Tibial artery (tissue), 4 donors: ENCODE results near the gene THSD4.

Experiments
- DNase-seq, 2 donors: peaks; one replicate each; pipeline ENCODE4 v3.0.0-alpha.2; 2019
- H3K27ac ChIP-seq, 2 donors: fragments of 200-600 bp; sonication (generic) in 1 of 2; 1 replicate in 1 of 2; 2 replicates in 1 of 2; pipeline ENCODE4 v1.5.1; 2018 to 2019; ENCODE audit warnings: mild to moderate bottlenecking in 1 of 2
- H3K27me3 ChIP-seq, 2 donors: fragments of 200-600 bp; sonication (generic) in 1 of 2; one replicate each; pipeline versions ENCODE4 v1.5.1 to v1.6.0; 2016 to 2019
- H3K36me3 ChIP-seq, 3 donors: fragments of 200-600 bp; sonication (generic) in 2 of 3; one replicate each; pipeline ENCODE4 v1.5.1; 2016 to 2019; ENCODE audit warnings: mild to moderate bottlenecking in 2 of 3
- H3K4me1 ChIP-seq, 4 donors: fragments of 200-600 bp; sonication (generic) in 2 of 4; 1 replicate in 3 of 4; 2 replicates in 1 of 4; pipeline ENCODE4 v1.5.1; 2016 to 2019
- H3K4me3 ChIP-seq, 2 donors: fragments of 200-600 bp; sonication (generic) in 1 of 2; 1 replicate in 1 of 2; 2 replicates in 1 of 2; pipeline ENCODE4 v1.5.1; 2018 to 2019; ENCODE audit warnings: mild to moderate bottlenecking in 2 of 2
- H3K9me3 ChIP-seq, 3 donors: fragments of 200-600 bp; sonication (generic) in 1 of 3; one replicate each; pipeline ENCODE4 v1.5.1; 2016 to 2019
- intact Hi-C: fragments of 100-400 bp; cut with DNase I; formaldehyde crosslinking; loops from one replicate; pipeline ENCODE4 v1.15.0; 2023; ENCODE audit warnings: low total_unique reads
- TF ChIP-seq, protein P1 (sequence below), 2 experiments: fragments of 200-600 bp in 1 of 2; fragments of 450-650 bp in 1 of 2; IDR thresholded peaks; one replicate each; pipeline ENCODE4 v1.5.1; 2017 to 2019; ENCODE audit warnings: antibody characterized with exemption in 2 of 2, mild to moderate bottlenecking in 1 of 2, moderate library complexity in 1 of 2

Gene THSD4

GRCh38 chr15:71413419-71413818, 298.1 kb downstream of the THSD4 start:
- TF ChIP-seq, protein P1, sequence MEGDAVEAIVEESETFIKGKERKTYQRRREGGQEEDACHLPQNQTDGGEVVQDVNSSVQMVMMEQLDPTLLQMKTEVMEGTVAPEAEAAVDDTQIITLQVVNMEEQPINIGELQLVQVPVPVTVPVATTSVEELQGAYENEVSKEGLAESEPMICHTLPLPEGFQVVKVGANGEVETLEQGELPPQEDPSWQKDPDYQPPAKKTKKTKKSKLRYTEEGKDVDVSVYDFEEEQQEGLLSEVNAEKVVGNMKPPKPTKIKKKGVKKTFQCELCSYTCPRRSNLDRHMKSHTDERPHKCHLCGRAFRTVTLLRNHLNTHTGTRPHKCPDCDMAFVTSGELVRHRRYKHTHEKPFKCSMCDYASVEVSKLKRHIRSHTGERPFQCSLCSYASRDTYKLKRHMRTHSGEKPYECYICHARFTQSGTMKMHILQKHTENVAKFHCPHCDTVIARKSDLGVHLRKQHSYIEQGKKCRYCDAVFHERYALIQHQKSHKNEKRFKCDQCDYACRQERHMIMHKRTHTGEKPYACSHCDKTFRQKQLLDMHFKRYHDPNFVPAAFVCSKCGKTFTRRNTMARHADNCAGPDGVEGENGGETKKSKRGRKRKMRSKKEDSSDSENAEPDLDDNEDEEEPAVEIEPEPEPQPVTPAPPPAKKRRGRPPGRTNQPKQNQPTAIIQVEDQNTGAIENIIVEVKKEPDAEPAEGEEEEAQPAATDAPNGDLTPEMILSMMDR (IDR thresholded peaks at IDR 0.05) = no peak
- intact Hi-C loops = no loop called here
- Histone ChIP-seq H3K4me1 (peaks cover 0 to 45% (median 16%) of the 10 kb centered on the region in 4 donors), H3K27ac (peak overlapping the region; percentile 71), H3K36me3 (no peaks in the 10 kb centered on the region), H3K9me3 (no peaks in the 10 kb centered on the region), H3K27me3 (no peaks in the 10 kb centered on the region), H3K4me3 (no peak overlapping the region)
- DNase-seq = no peak

- no peaks in the 10 kb centered on the region for H3K27me3 ChIP-seq
- H3K4me3 ChIP-seq = no peak overlapping the region
- H3K27ac ChIP-seq = peak overlapping the region; percentile 71
- H3K9me3 ChIP-seq = no peaks in the 10 kb centered on the region
- H3K36me3 ChIP-seq = no peaks in the 10 kb centered on the region
- intact Hi-C loops = no loop called here
- H3K4me1 ChIP-seq = peaks cover 0 to 44% (median 16%) of the 10 kb centered on the region in 4 donors
- DNase-seq = no peak
- TF ChIP-seq, protein P1 (IDR thresholded peaks at IDR 0.05) = no peak
Measured at GRCh38 chr15:71414853-71415252, 299.6 kb downstream of the THSD4 start.

DNA sequence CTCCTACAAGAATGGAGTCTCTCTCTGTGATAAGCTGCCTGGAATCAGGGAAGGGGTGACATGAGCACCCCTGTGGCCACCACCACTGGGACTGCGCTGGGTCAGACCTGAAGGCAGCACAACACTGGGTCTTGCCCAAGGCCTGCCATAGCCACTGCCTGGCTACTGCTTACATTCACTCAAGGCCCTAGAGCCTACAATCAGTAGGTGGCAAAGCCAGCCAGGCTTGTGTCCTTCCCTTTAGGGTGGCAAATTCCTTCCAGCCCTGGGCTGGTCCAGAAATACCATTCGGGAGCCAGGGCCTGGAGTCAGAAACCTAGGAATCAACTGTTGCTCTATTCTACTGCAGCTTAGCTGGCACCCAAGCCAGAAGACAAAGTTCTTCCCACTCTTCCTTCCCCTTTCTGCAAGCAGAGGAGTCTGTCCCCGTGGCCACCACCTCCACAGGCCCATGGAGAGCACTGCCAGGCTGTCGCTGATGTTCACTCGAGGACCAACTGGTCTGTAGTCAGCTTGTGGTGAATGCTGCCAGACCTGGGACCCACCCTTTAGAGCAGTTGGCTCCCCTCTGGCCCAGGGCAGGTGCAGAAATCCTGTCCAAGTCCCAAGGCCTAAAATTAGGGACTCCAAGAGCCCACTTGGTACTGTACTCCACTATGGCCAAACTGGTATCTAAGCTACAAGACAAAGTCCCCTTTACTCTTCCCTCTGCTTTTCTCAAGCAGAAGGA, 307.4 kb downstream of the THSD4 start:
- intact Hi-C loops = no loop called here
- Histone ChIP-seq H3K36me3 (no peaks in the 10 kb centered on the region), H3K4me1 (peaks cover 0 to 11% (median 3%) of the 10 kb centered on the region in 4 donors), H3K27me3 (no peaks in the 10 kb centered on the region), H3K27ac (no peak overlapping the region), H3K9me3 (no peaks in the 10 kb centered on the region), H3K4me3 (no peak overlapping the region)
- DNase-seq = no peak
- TF ChIP-seq, protein P1 (IDR thresholded peaks at IDR 0.05) = no peak

GRCh38 chr15:71424765-71425164, 309.5 kb downstream of the THSD4 start:
- Histone ChIP-seq H3K4me3 (no peak overlapping the region), H3K27me3 (no peaks in the 10 kb centered on the region), H3K27ac (no peak overlapping the region), H3K9me3 (no peaks in the 10 kb centered on the region), H3K36me3 (no peaks in the 10 kb centered on the region), H3K4me1 (peaks cover 0 to 11% (median 3%) of the 10 kb centered on the region in 4 donors)
- intact Hi-C loops = no loop called here
- TF ChIP-seq, protein P1 (IDR thresholded peaks at IDR 0.05) = no peak
- no peak for DNase-seq

- peaks cover 0 to 11% (median 3%) of the 10 kb centered on the region in 4 donors for H3K4me1 ChIP-seq
- no peak overlapping the region for H3K4me3 ChIP-seq
- TF ChIP-seq, protein P1 (IDR thresholded peaks at IDR 0.05) = no peak
- H3K36me3 ChIP-seq = no peaks in the 10 kb centered on the region
- no peaks in the 10 kb centered on the region for H3K27me3 ChIP-seq
- H3K27ac ChIP-seq = no peak overlapping the region
- no peaks in the 10 kb centered on the region for H3K9me3 ChIP-seq
- intact Hi-C loops = no loop called here
- no peak for DNase-seq
Measured at GRCh38 chr15:71425388-71425787, 310.1 kb downstream of the THSD4 start.
